Uterus (tissue), 4 donors: ENCODE results near the gene TSHZ2. TPM values are rescaled to one million over a fixed set of nuclear protein-coding genes. Genes with fewer than 3 reads are reported as not detected.
"Not testable (repeated sequence)": the region's sequence is repeated elsewhere in the genome, so short reads cannot be mapped to it uniquely, and the experiment has no call there.

Experiments
- DNase-seq, 2 donors: peaks; one replicate each; pipeline ENCODE4 v3.0.0-alpha.2; 2019 to 2020
- H3K27ac ChIP-seq, 2 donors: fragments of 200-600 bp; sonication (generic); 1 replicate in 1 of 2; 2 replicates in 1 of 2; pipeline ENCODE4 v1.5.1; 2016 to 2018
- H3K27me3 ChIP-seq, 2 donors: fragments of 200-600 bp; sonication (generic); one replicate each; pipeline ENCODE4 v1.5.1; 2018 to 2019; ENCODE audit warnings: control low read depth in 1 of 2
- H3K36me3 ChIP-seq, 2 donors: fragments of 200-600 bp; sonication (generic); one replicate each; pipeline ENCODE4 v1.5.1; 2019; ENCODE audit warnings: control low read depth in 1 of 2
- H3K4me1 ChIP-seq, 2 donors: fragments of 200-600 bp; sonication (generic); one replicate each; pipeline ENCODE4 v1.5.1; 2018 to 2019; ENCODE audit warnings: control low read depth in 1 of 2
- H3K4me3 ChIP-seq, 2 donors: fragments of 200-600 bp; sonication (generic); 1 replicate in 1 of 2; 2 replicates in 1 of 2; pipeline ENCODE4 v1.5.1; 2018 to 2019; ENCODE audit warnings: mild to moderate bottlenecking in 1 of 2
- H3K9me3 ChIP-seq, 2 donors: fragments of 200-600 bp; sonication (generic); one replicate each; pipeline ENCODE4 v1.5.1; 2019; ENCODE audit warnings: control low read depth in 1 of 2
- CTCF ChIP-seq, 4 experiments: fragments of 200-600 bp in 2 of 4; fragments of 450-650 bp in 2 of 4; sonication (generic) in 2 of 4; IDR thresholded peaks; one replicate each; pipeline ENCODE4 v1.5.1; 2016 to 2019; ENCODE audit warnings: antibody characterized with exemption in 4 of 4, mild to moderate bottlenecking in 2 of 4, moderate library complexity in 1 of 4
- POLR2A ChIP-seq, 2 donors: fragments of 450-650 bp; IDR thresholded peaks; one replicate each; pipeline ENCODE4 v1.6.1; 2016; ENCODE audit warnings: antibody characterized with exemption in 2 of 2, mild to moderate bottlenecking in 1 of 2, moderate library complexity in 1 of 2
- intact Hi-C: fragments of 100-400 bp; cut with DNase I; formaldehyde crosslinking; loops from one replicate; pipeline ENCODE4 v1.15.1; 2023; ENCODE audit warnings: low total_unique reads
- total RNA-seq, 4 donors: library from RNA; depleted of rRNA in 3 of 4; stranded (reverse); fragments of >200 nt in 3 of 4; gene quantifications; one replicate each; pipeline versions ENCODE4 v1.1.0 to v1.2.4, GENCODE V29; 2014 to 2023
- donor health status: DM: yes; HTN: yes; CAD: no.

Gene TSHZ2
- total RNA-seq, 4 donors from 2014 or later, result 22.0 to 50.1 (median 33.1) TPM

- DNase-seq, result no peak
- H3K27ac ChIP-seq, result no peak overlapping the region
- H3K4me3 ChIP-seq, result no peak overlapping the region
- no peaks in the 10 kb centered on the region for H3K9me3 ChIP-seq
- intact Hi-C loops, result no loop called here
- H3K27me3 ChIP-seq, result no peaks in the 10 kb centered on the region
- H3K4me1 ChIP-seq, result no peaks in the 10 kb centered on the region
- no peaks in the 10 kb centered on the region for H3K36me3 ChIP-seq
- no peak for TF ChIP-seq CTCF (IDR thresholded peaks at IDR 0.05)
- TF ChIP-seq POLR2A (IDR thresholded peaks at IDR 0.05), result no peak
Measured at GRCh38 chr20:53428588-53428987, 456.4 kb downstream of the TSHZ2 start.

- Histone ChIP-seq H3K27ac (no peak overlapping the region), H3K36me3 (no peaks in the 10 kb centered on the region), H3K9me3 (no peaks in the 10 kb centered on the region), H3K27me3 (no peaks in the 10 kb centered on the region), H3K4me3 (no peak overlapping the region), H3K4me1 (no peaks in the 10 kb centered on the region)
- intact Hi-C loops, result no loop called here
- no peak for TF ChIP-seq CTCF (IDR thresholded peaks at IDR 0.05)
- TF ChIP-seq POLR2A (IDR thresholded peaks at IDR 0.05), result no peak
- DNase-seq, result no peak
Measured at GRCh38 chr20:53428996-53429395, 456.8 kb downstream of the TSHZ2 start.

GRCh38 chr20:53434662-53435061, 462.5 kb downstream of the TSHZ2 start:
- Histone ChIP-seq H3K27me3 (no peaks in the 10 kb centered on the region), H3K4me3 (no peak overlapping the region), H3K27ac (peak overlapping the region; percentile 7 to 20), H3K9me3 (no peaks in the 10 kb centered on the region), H3K4me1 (no peaks in the 10 kb centered on the region), H3K36me3 (no peaks in the 10 kb centered on the region)
- intact Hi-C loops, result no loop called here
- TF ChIP-seq POLR2A (IDR thresholded peaks at IDR 0.05) (no peak), CTCF (IDR thresholded peaks at IDR 0.05) (no peak)
- no peak for DNase-seq

- H3K4me3 ChIP-seq, H3K9me3 ChIP-seq, H3K27me3 ChIP-seq, H3K4me1 ChIP-seq, H3K36me3 ChIP-seq, intact Hi-C loops, DNase-seq, H3K27ac ChIP-seq: not testable (repeated sequence)
Measured at GRCh38 chr20:53436927-53437326, 464.8 kb downstream of the TSHZ2 start.

- no peak for DNase-seq
- Histone ChIP-seq H3K27me3 (no peaks in the 10 kb centered on the region), H3K4me1 (no peaks in the 10 kb centered on the region), H3K9me3 (no peaks in the 10 kb centered on the region), H3K4me3 (no peak overlapping the region), H3K36me3 (no peaks in the 10 kb centered on the region), H3K27ac (no peak overlapping the region)
- TF ChIP-seq CTCF (IDR thresholded peaks at IDR 0.05) (no peak), POLR2A (IDR thresholded peaks at IDR 0.05) (no peak)
- intact Hi-C loops, result no loop called here
Measured at GRCh38 chr20:53438368-53438767, 466.2 kb downstream of the TSHZ2 start.

GRCh38 chr20:53439046-53439445, 466.9 kb downstream of the TSHZ2 start:
- Histone ChIP-seq H3K27me3 (no peaks in the 10 kb centered on the region), H3K4me1 (no peaks in the 10 kb centered on the region), H3K27ac (no peak overlapping the region), H3K9me3 (no peaks in the 10 kb centered on the region), H3K4me3 (no peak overlapping the region), H3K36me3 (no peaks in the 10 kb centered on the region)
- TF ChIP-seq POLR2A (IDR thresholded peaks at IDR 0.05), result no peak
- no peak for TF ChIP-seq CTCF (IDR thresholded peaks at IDR 0.05)
- no peak for DNase-seq
- intact Hi-C loops, result no loop called here
